HG02938 (cell line): ENCODE results near the gene SEC61A1.

Experiments
- ATAC-seq: cut with Tn5 transposase; IDR thresholded peaks from one replicate; pipeline ENCODE4 v1.9.1; 2021; ENCODE audit warnings: mild to moderate bottlenecking, moderate library complexity; ENCODE audit not compliant: unreplicated experiment

The SEC61A1 gene

GRCh38 chr3:128051837-128052594 is at the start of gene SEC61A1:
TSS of gene SEC61A1 (plus strand) at chr3:128052437. CDS start at chr3:128052553, 116 bp downstream.
- ATAC-seq, result peak; percentile 91

GRCh38 chr3:128004661-128005060 is 47.6 kb upstream of the SEC61A1 start:
- ATAC-seq, result no peak

- ATAC-seq, result no peak
Observed at GRCh38 chr3:128006061-128007032, 45.9 kb upstream of the SEC61A1 start.

GRCh38 chr3:128007033-128007424 is 45.2 kb upstream of the SEC61A1 start:
- ATAC-seq, result no peak

- no peak for ATAC-seq
Observed at GRCh38 chr3:128009952-128010846, 42.0 kb upstream of the SEC61A1 start.

GRCh38 chr3:128011140-128011539 is 41.1 kb upstream of the SEC61A1 start:
- ATAC-seq, result no peak

- ATAC-seq, result no peak
Observed at GRCh38 chr3:128012050-128012449, 40.2 kb upstream of the SEC61A1 start.

GRCh38 chr3:128014548-128014947 is 37.7 kb upstream of the SEC61A1 start:
- no peak for ATAC-seq

GRCh38 chr3:128016502-128016901 is 35.7 kb upstream of the SEC61A1 start:
- ATAC-seq, result no peak

GRCh38 chr3:128021768-128022372 is 30.4 kb upstream of the SEC61A1 start:
- ATAC-seq, result no peak

GRCh38 chr3:128033102-128033501 is 19.1 kb upstream of the SEC61A1 start:
- ATAC-seq, result no peak

- no peak for ATAC-seq
Observed at GRCh38 chr3:128036119-128036518, 16.1 kb upstream of the SEC61A1 start.

- ATAC-seq, result no peak
Observed at GRCh38 chr3:128040041-128040440, 12.2 kb upstream of the SEC61A1 start.

- ATAC-seq, result no peak
Observed at GRCh38 chr3:128040660-128041059, 11.6 kb upstream of the SEC61A1 start.

GRCh38 chr3:128041344-128041743 is 10.9 kb upstream of the SEC61A1 start:
- no peak for ATAC-seq

GRCh38 chr3:128050597-128050996 is 1.6 kb upstream of the SEC61A1 start:
- no peak for ATAC-seq

GRCh38 chr3:128051459-128051836 is 789 bp upstream of the SEC61A1 start:
- no peak for ATAC-seq

- ATAC-seq, result peak; percentile 24
Observed at GRCh38 chr3:128052595-128053351, 536 bp downstream of the SEC61A1 start.

- no peak for ATAC-seq
Observed at GRCh38 chr3:128053614-128054013, 1.4 kb downstream of the SEC61A1 start.

- no peak for ATAC-seq
Observed at GRCh38 chr3:128054367-128054766, 2.1 kb downstream of the SEC61A1 start.
